Liver (tissue), 9 donors: Measurements from ENCODE around the gene TMEM123. TPM values are rescaled to one million over a fixed set of nuclear protein-coding genes. Genes with fewer than 3 reads are reported as not detected.

ENCODE experiments used
- DNase-seq: peaks from one replicate; pipeline ENCODE4 v3.0.0-alpha.2; 2017; ENCODE audit warnings: low spot score
- H3K27ac ChIP-seq, 2 donors: one replicate each; pipeline ENCODE4 v1.7.0; 2013; ENCODE audit warnings: inconsistent platforms in 2 of 2, low read length in 2 of 2, control low read depth in 1 of 2, low read depth in 1 of 2, mild to moderate bottlenecking in 1 of 2
- H3K27me3 ChIP-seq, 4 donors: one replicate each; pipeline versions ENCODE4 v1.6.1 to v1.7.0; 2013; ENCODE audit warnings: low read length in 3 of 4, inconsistent platforms in 1 of 4, mild to moderate bottlenecking in 1 of 4, moderate library complexity in 1 of 4; ENCODE audit not compliant: control insufficient read depth in 4 of 4, insufficient read depth in 4 of 4
- H3K36me3 ChIP-seq, 4 donors: one replicate each; pipeline versions ENCODE4 v1.6.1 to v1.7.0; 2013; ENCODE audit warnings: low read length in 3 of 4, mild to moderate bottlenecking in 3 of 4, low read depth in 1 of 4, moderate library complexity in 1 of 4; ENCODE audit not compliant: control insufficient read depth in 4 of 4, insufficient read depth in 3 of 4
- H3K4me1 ChIP-seq, 4 donors: one replicate each; pipeline versions ENCODE4 v1.6.1 to v1.7.0; 2013; ENCODE audit warnings: low read length in 3 of 4, mild to moderate bottlenecking in 3 of 4, moderate library complexity in 1 of 4; ENCODE audit not compliant: control insufficient read depth in 4 of 4, insufficient read depth in 4 of 4
- H3K4me3 ChIP-seq, 3 donors: one replicate each; pipeline versions ENCODE4 v1.6.1 to v1.7.0; 2013; ENCODE audit warnings: low read length in 3 of 3, control low read depth in 1 of 3, low read depth in 1 of 3, mild to moderate bottlenecking in 1 of 3
- H3K9ac ChIP-seq, 2 donors: one replicate each; pipeline ENCODE4 v1.7.0; 2013; ENCODE audit warnings: low read length in 2 of 2, mild to moderate bottlenecking in 2 of 2, moderate library complexity in 2 of 2, control low read depth in 1 of 2, low read depth in 1 of 2
- H3K9me3 ChIP-seq, 4 donors: one replicate each; pipeline versions ENCODE4 v1.6.1 to v1.7.0; 2013; ENCODE audit warnings: low read length in 3 of 4; ENCODE audit not compliant: control insufficient read depth in 4 of 4
- ATF3 ChIP-seq: IDR thresholded peaks from 2 replicates; pipeline ENCODE4 v1.6.1; 2016; ENCODE audit warnings: antibody characterized with exemption
- EGR1 ChIP-seq, 2 donors: IDR thresholded peaks; 2 replicates each; pipeline ENCODE4 v1.6.1; 2016 to 2018; ENCODE audit warnings: antibody characterized with exemption in 2 of 2, low read depth in 2 of 2
- FOXA1 ChIP-seq: IDR thresholded peaks from 2 replicates; pipeline ENCODE4 v1.6.1; 2016; ENCODE audit warnings: antibody characterized with exemption
- FOXA2 ChIP-seq: IDR thresholded peaks from 2 replicates; pipeline ENCODE4 v1.6.1; 2016; ENCODE audit warnings: antibody characterized with exemption
- GABPA ChIP-seq, 2 donors: IDR thresholded peaks in 1 of 2; conservative IDR thresholded peaks in 1 of 2; 2 replicates each; pipeline ENCODE4 v1.6.1; 2016; ENCODE audit warnings: antibody characterized with exemption in 2 of 2, mild to moderate bottlenecking in 1 of 2, moderate library complexity in 1 of 2
- HNF4A ChIP-seq, 2 donors: conservative IDR thresholded peaks; 2 replicates each; pipeline ENCODE4 v1.6.1; 2016; ENCODE audit warnings: antibody characterized with exemption in 2 of 2, mild to moderate bottlenecking in 2 of 2
- HNF4G ChIP-seq: IDR thresholded peaks from 2 replicates; pipeline ENCODE4 v1.6.1; 2016; ENCODE audit warnings: antibody characterized with exemption
- JUND ChIP-seq, 2 donors: IDR thresholded peaks; 2 replicates each; pipeline ENCODE4 v1.6.1; 2016; ENCODE audit warnings: antibody characterized with exemption in 2 of 2
- NR2F2 ChIP-seq: IDR thresholded peaks from 2 replicates; pipeline ENCODE4 v1.6.1; 2016; ENCODE audit warnings: antibody characterized with exemption
- RAD21 ChIP-seq, 2 donors: IDR thresholded peaks; 2 replicates each; pipeline ENCODE4 v1.6.1; 2016; ENCODE audit warnings: antibody characterized with exemption in 2 of 2, mild to moderate bottlenecking in 2 of 2
- REST ChIP-seq: IDR thresholded peaks from 2 replicates; pipeline ENCODE4 v1.6.1; 2016; ENCODE audit warnings: antibody characterized with exemption, mild to moderate bottlenecking
- RXRA ChIP-seq, 2 donors: IDR thresholded peaks; 2 replicates each; pipeline ENCODE4 v1.6.1; 2017 to 2018; ENCODE audit warnings: antibody characterized with exemption in 2 of 2, mild to moderate bottlenecking in 1 of 2
- SP1 ChIP-seq: IDR thresholded peaks from 2 replicates; pipeline ENCODE4 v1.6.1; 2018; ENCODE audit warnings: antibody characterized with exemption, mild to moderate bottlenecking
- TAF1 ChIP-seq: conservative IDR thresholded peaks from 2 replicates; pipeline ENCODE4 v1.6.1; 2016; ENCODE audit warnings: antibody characterized with exemption, mild to moderate bottlenecking
- YY1 ChIP-seq: IDR thresholded peaks from 2 replicates; pipeline ENCODE4 v1.6.1; 2016; ENCODE audit warnings: antibody characterized with exemption, mild to moderate bottlenecking
- WGBS: extraction: QIAGEN DNeasy Blood & Tissue Kit; methylation state at CpG from one replicate; pipeline ENCODE4 v1.1.7; 2013; 5-methylcytosine and 5-hydroxymethylcytosine counted together
- polyA plus RNA-seq, 2 donors: library from polyadenylated mRNA; stranded (reverse) in 1 of 2; unstranded in 1 of 2; fragments of 200-250 nt in 1 of 2; fragments of >200 nt in 1 of 2; fragmentation: Nextera tagmentation in 1 of 2; extraction: Ambion mirVana in 1 of 2; gene quantifications; one replicate each; pipeline versions ENCODE4 v1.2.1 to v1.2.3, GENCODE V29; 2013 to 2015
- total RNA-seq, 2 donors: library from RNA; depleted of rRNA; stranded (reverse); fragments of >200 nt; gene quantifications; one replicate each; pipeline ENCODE4 v1.2.3, GENCODE V29; 2014
- TF ChIP-seq, protein P1 (sequence below): IDR thresholded peaks from 2 replicates; pipeline ENCODE4 v1.6.1; 2016; ENCODE audit warnings: antibody characterized with exemption
- TF ChIP-seq, protein P2 (sequence below): IDR thresholded peaks from 2 replicates; pipeline ENCODE4 v1.6.1; 2016; ENCODE audit warnings: antibody characterized with exemption
- TF ChIP-seq, protein P3 (sequence below): fragments of 150-350 bp; IDR thresholded peaks from 2 replicates; pipeline ENCODE4 v1.5.1; 2017; ENCODE audit warnings: improper control_type of control experiment, low read depth, low read length; ENCODE audit not compliant: missing input control
- donor health status: healthy.
- donor health status: healthy.
- donor health status: healthy.
- donor health status: healthy.
- donor health status: healthy.

TMEM123 gene
- total and polyA plus RNA-seq, 4 donors, result 101 to 140 (median 107) TPM

GRCh38 chr11:102416976-102417375 lies 35.6 kb downstream of the TMEM123 start (continued):
- no peak for TF ChIP-seq FOXA2
- no peak for TF ChIP-seq FOXA1
- TF ChIP-seq HNF4A (conservative IDR thresholded peaks at IDR 0.05), result no peak
- no peak for TF ChIP-seq EGR1 (IDR thresholded peaks at IDR 0.05; ENCODE audit: low read depth in 2 of 2)
- TF ChIP-seq HNF4G, result no peak
- TF ChIP-seq SP1, result no peak
- no peak for TF ChIP-seq RXRA (IDR thresholded peaks at IDR 0.05)

DNA sequence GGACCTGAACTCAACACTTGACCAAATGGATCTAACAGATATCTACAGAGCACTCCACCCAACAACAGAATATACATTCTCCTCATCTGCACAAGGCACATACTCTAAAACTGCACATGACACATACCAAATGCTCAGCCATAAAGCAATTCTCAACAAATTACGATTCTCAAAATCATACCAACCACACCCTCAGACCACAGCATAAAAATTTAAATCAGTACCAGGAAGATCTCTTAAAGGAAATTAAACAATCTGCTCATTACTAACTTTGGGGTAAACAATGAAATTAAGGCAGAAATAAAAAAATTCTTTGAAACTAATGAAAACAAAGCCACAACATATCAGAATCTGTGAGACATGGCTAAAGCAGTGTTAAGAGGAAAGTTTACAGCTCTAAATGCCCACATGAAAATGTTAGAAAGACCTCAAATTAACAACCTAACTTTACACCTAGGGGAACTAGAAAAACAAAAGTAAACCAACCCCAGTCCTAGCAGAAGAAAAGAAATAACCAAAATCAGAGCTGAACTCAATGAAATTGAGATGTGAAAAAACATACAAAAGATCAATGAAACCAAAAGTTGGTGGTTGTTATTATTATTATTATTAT lies 37.2 kb downstream of the TMEM123 start:
- H3K4me3 ChIP-seq, result no peak overlapping the region
- DNase-seq, result no peak
- no peak overlapping the region for H3K27ac ChIP-seq
- no peak overlapping the region for H3K9ac ChIP-seq
- H3K9me3 ChIP-seq, result no peaks in the 10 kb centered on the region
- peaks cover 0 to 3% (median 0%) of the 10 kb centered on the region in 4 donors for H3K36me3 ChIP-seq
- 73% methylated on average over 1 of the region's 1 CpG for WGBS
- H3K4me1 ChIP-seq, result peaks cover 0 to 12% (median 0%) of the 10 kb centered on the region in 4 donors
- no peaks in the 10 kb centered on the region for H3K27me3 ChIP-seq
- TF ChIP-seq FOXA1, result no peak
- no peak for TF ChIP-seq RXRA (IDR thresholded peaks at IDR 0.05)
- TF ChIP-seq RAD21 (IDR thresholded peaks at IDR 0.05), result no peak
- TF ChIP-seq, protein P1, sequence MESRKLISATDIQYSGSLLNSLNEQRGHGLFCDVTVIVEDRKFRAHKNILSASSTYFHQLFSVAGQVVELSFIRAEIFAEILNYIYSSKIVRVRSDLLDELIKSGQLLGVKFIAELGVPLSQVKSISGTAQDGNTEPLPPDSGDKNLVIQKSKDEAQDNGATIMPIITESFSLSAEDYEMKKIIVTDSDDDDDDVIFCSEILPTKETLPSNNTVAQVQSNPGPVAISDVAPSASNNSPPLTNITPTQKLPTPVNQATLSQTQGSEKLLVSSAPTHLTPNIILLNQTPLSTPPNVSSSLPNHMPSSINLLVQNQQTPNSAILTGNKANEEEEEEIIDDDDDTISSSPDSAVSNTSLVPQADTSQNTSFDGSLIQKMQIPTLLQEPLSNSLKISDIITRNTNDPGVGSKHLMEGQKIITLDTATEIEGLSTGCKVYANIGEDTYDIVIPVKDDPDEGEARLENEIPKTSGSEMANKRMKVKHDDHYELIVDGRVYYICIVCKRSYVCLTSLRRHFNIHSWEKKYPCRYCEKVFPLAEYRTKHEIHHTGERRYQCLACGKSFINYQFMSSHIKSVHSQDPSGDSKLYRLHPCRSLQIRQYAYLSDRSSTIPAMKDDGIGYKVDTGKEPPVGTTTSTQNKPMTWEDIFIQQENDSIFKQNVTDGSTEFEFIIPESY, result no peak

GRCh38 chr11:102414559-102414958 lies 38.0 kb downstream of the TMEM123 start:
- Histone ChIP-seq H3K36me3 (peaks cover 0 to 6% (median 2%) of the 10 kb centered on the region in 4 donors), H3K4me3 (no peak overlapping the region), H3K4me1 (peaks cover 0 to 10% (median 0%) of the 10 kb centered on the region in 4 donors), H3K9me3 (no peaks in the 10 kb centered on the region), H3K9ac (no peak overlapping the region), H3K27me3 (no peaks in the 10 kb centered on the region), H3K27ac (no peak overlapping the region)
- WGBS, result 97% methylated on average over 2 of the region's 2 CpGs
- TF ChIP-seq, protein P2, sequence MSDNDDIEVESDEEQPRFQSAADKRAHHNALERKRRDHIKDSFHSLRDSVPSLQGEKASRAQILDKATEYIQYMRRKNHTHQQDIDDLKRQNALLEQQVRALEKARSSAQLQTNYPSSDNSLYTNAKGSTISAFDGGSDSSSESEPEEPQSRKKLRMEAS, result no peak
- TF ChIP-seq HNF4A (conservative IDR thresholded peaks at IDR 0.05) (no peak), JUND (IDR thresholded peaks at IDR 0.05) (no peak), ATF3 (no peak), EGR1 (IDR thresholded peaks at IDR 0.05; ENCODE audit: low read depth in 2 of 2) (no peak), NR2F2 (no peak), RAD21 (IDR thresholded peaks at IDR 0.05) (no peak), HNF4G (no peak), RXRA (IDR thresholded peaks at IDR 0.05) (no peak), FOXA1 (no peak), SP1 (no peak), REST (no peak), FOXA2 (no peak), YY1 (no peak), TAF1 (no peak), GABPA (IDR thresholded peaks at IDR 0.05 in 1 of 2, conservative IDR thresholded peaks at IDR 0.05 in 1 of 2) (no peak)
- TF ChIP-seq, protein P1, result no peak
- TF ChIP-seq, protein P3, sequence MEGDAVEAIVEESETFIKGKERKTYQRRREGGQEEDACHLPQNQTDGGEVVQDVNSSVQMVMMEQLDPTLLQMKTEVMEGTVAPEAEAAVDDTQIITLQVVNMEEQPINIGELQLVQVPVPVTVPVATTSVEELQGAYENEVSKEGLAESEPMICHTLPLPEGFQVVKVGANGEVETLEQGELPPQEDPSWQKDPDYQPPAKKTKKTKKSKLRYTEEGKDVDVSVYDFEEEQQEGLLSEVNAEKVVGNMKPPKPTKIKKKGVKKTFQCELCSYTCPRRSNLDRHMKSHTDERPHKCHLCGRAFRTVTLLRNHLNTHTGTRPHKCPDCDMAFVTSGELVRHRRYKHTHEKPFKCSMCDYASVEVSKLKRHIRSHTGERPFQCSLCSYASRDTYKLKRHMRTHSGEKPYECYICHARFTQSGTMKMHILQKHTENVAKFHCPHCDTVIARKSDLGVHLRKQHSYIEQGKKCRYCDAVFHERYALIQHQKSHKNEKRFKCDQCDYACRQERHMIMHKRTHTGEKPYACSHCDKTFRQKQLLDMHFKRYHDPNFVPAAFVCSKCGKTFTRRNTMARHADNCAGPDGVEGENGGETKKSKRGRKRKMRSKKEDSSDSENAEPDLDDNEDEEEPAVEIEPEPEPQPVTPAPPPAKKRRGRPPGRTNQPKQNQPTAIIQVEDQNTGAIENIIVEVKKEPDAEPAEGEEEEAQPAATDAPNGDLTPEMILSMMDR, result no peak
- no peak for DNase-seq
